ENCODE data around the gene BRSK2. TPM values are rescaled to one million over a fixed set of nuclear protein-coding genes. Genes with fewer than 3 reads are reported as not detected.
"Not testable (repeated sequence)": the region's sequence is repeated elsewhere in the genome, so short reads cannot be mapped to it uniquely, and the experiment has no call there.

The BRSK2 gene
- total RNA-seq, 1 donor from 2014 or later, result 1.7 TPM

GRCh38 chr11:1411301-1411700 is 21.6 kb downstream of the BRSK2 start:
- H3K27ac Mint-ChIP-seq (ENCODE audit: unreplicated experiment), result no peak overlapping the region
- no peak overlapping the region for H3K4me3 Mint-ChIP-seq (ENCODE audit: unreplicated experiment)
- H3K9me3 Mint-ChIP-seq (ENCODE audit: unreplicated experiment), result no peaks in the 10 kb centered on the region
- DNase-seq (ENCODE audit: extremely low spot score, unreplicated experiment), result no peak
- H3K27me3 Mint-ChIP-seq (ENCODE audit: unreplicated experiment), result no peaks in the 10 kb centered on the region
- TF ChIP-seq, protein P1, sequence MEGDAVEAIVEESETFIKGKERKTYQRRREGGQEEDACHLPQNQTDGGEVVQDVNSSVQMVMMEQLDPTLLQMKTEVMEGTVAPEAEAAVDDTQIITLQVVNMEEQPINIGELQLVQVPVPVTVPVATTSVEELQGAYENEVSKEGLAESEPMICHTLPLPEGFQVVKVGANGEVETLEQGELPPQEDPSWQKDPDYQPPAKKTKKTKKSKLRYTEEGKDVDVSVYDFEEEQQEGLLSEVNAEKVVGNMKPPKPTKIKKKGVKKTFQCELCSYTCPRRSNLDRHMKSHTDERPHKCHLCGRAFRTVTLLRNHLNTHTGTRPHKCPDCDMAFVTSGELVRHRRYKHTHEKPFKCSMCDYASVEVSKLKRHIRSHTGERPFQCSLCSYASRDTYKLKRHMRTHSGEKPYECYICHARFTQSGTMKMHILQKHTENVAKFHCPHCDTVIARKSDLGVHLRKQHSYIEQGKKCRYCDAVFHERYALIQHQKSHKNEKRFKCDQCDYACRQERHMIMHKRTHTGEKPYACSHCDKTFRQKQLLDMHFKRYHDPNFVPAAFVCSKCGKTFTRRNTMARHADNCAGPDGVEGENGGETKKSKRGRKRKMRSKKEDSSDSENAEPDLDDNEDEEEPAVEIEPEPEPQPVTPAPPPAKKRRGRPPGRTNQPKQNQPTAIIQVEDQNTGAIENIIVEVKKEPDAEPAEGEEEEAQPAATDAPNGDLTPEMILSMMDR (IDR thresholded peaks at IDR 0.05), result no peak
- no peaks in the 10 kb centered on the region for H3K4me1 Mint-ChIP-seq (ENCODE audit: unreplicated experiment)
- no peaks in the 10 kb centered on the region for H3K36me3 Mint-ChIP-seq (ENCODE audit: unreplicated experiment)

DNA sequence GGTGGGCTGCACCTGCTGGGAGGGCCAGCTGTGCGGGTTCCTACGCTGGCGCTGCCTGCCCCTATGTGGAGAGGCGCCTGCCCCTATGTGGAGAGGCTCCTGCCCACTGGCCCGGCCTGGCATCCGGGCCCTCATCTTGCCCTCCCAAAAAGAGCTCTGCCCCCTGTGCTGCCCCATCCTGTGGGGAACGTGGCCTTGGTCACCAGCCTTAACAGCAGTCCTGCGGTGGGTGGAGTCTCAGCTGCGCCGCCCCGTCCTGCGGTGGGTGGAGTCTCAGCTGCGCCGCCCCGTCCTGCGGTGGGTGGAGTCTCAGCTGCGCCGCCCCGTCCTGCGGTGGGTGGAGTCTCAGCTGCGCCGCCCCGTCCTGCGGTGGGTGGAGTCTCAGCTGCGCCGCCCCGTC is 22.0 kb downstream of the BRSK2 start:
- H3K9me3 Mint-ChIP-seq (ENCODE audit: unreplicated experiment); DNase-seq (ENCODE audit: extremely low spot score, unreplicated experiment); H3K27me3 Mint-ChIP-seq (ENCODE audit: unreplicated experiment): not testable (repeated sequence)

GRCh38 chr11:1412377-1413095 is 22.8 kb downstream of the BRSK2 start:
- no peaks in the 10 kb centered on the region for H3K36me3 Mint-ChIP-seq (ENCODE audit: unreplicated experiment)
- no peak overlapping the region for H3K4me3 Mint-ChIP-seq (ENCODE audit: unreplicated experiment)
- H3K27me3 Mint-ChIP-seq (ENCODE audit: unreplicated experiment), result no peaks in the 10 kb centered on the region
- H3K4me1 Mint-ChIP-seq (ENCODE audit: unreplicated experiment), result no peaks in the 10 kb centered on the region
- no peak overlapping the region for H3K27ac Mint-ChIP-seq (ENCODE audit: unreplicated experiment)
- no peaks in the 10 kb centered on the region for H3K9me3 Mint-ChIP-seq (ENCODE audit: unreplicated experiment)
- no peak for DNase-seq (ENCODE audit: extremely low spot score, unreplicated experiment)
- TF ChIP-seq, protein P1 (IDR thresholded peaks at IDR 0.05), result no peak

More for the DNA sequence above, 22.0 kb downstream of the BRSK2 start:
- not testable (repeated sequence) for H3K27ac Mint-ChIP-seq (ENCODE audit: unreplicated experiment); H3K4me3 Mint-ChIP-seq (ENCODE audit: unreplicated experiment); H3K4me1 Mint-ChIP-seq (ENCODE audit: unreplicated experiment); H3K36me3 Mint-ChIP-seq (ENCODE audit: unreplicated experiment)

DNA sequence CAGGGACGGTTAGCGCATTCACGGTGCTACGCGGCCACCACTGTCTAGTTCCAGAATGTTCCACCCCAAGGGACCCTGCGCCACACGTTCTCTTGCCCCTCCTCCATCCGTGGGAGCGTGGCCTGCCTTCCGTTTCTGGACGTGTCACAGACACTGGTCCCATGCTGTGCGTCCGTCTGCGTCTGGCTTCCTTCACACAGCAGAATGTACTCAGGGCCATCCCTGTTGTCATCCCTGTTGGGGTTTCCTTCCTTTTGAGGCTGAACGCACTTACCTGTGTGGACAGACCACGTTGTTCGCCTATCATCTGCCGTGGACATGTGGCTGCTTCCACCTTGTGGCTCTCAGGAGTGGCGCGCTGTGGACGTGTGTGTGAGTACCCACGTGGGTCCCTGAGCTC is 24.9 kb downstream of the BRSK2 start:
- DNase-seq (ENCODE audit: extremely low spot score, unreplicated experiment), result no peak
- TF ChIP-seq, protein P1 (IDR thresholded peaks at IDR 0.05), result no peak
- H3K27me3 Mint-ChIP-seq (ENCODE audit: unreplicated experiment), result no peaks in the 10 kb centered on the region
- H3K9me3 Mint-ChIP-seq (ENCODE audit: unreplicated experiment), result no peaks in the 10 kb centered on the region
- H3K4me3 Mint-ChIP-seq (ENCODE audit: unreplicated experiment), result no peak overlapping the region
- H3K36me3 Mint-ChIP-seq (ENCODE audit: unreplicated experiment), result peaks cover 2% of the 10 kb centered on the region
- H3K27ac Mint-ChIP-seq (ENCODE audit: unreplicated experiment), result no peak overlapping the region
- no peaks in the 10 kb centered on the region for H3K4me1 Mint-ChIP-seq (ENCODE audit: unreplicated experiment)

DNA sequence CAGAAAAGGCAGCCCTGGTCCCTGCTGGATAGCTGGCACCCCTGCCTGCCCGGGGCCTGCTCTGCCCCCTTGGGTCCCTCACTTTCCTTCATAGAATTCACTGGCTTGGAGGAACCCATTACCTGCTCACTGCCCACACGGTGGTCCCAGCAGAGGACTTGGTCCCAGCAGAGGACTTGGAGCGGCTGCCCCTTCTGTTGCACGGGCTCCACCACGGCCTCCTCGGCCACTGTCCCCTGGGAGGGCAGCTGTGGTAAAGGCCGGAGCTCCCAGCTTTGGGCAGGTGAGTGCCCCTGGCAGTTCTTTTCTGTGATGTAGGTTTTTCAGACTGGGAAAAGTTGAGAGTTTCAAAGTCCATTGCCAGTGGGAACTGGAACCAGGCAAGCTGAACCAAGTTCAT is 25.9 kb downstream of the BRSK2 start:
- no peaks in the 10 kb centered on the region for H3K27me3 Mint-ChIP-seq (ENCODE audit: unreplicated experiment)
- no peak overlapping the region for H3K27ac Mint-ChIP-seq (ENCODE audit: unreplicated experiment)
- no peak for DNase-seq (ENCODE audit: extremely low spot score, unreplicated experiment)
- TF ChIP-seq, protein P1 (IDR thresholded peaks at IDR 0.05), result no peak
- peaks cover 2% of the 10 kb centered on the region for H3K36me3 Mint-ChIP-seq (ENCODE audit: unreplicated experiment)
- no peaks in the 10 kb centered on the region for H3K4me1 Mint-ChIP-seq (ENCODE audit: unreplicated experiment)
- H3K9me3 Mint-ChIP-seq (ENCODE audit: unreplicated experiment), result no peaks in the 10 kb centered on the region
- H3K4me3 Mint-ChIP-seq (ENCODE audit: unreplicated experiment), result no peak overlapping the region

DNA sequence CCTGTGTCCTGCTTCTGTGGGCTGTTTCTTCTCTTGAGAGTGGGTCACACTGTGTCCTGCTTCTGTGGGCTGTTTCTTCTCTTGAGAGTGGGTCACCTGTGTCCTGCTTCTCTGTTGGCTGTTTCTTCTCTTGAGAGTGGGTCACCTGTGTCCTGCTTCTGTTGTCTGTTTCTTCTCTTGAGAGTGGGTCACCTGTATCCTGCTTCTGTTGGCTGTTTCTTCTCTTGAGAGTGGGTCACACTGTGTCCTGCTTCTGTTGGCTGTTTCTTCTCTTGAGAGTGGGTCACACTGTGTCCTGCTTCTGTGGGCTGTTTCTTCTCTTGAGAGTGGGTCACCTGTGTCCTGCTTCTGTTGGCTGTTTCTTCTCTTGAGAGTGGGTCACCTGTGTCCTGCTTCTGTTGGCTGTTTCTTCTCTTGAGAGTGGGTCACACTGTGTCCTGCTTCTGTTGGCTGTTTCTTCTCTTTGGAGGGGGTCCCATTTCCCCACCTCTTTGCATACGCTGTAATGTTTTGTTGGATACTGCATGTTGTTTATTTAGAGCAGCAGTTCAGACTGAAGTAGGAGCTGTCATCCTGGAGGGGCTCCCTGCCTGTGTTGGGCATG is 28.6 kb downstream of the BRSK2 start:
- DNase-seq (ENCODE audit: extremely low spot score, unreplicated experiment); H3K27me3 Mint-ChIP-seq (ENCODE audit: unreplicated experiment); H3K4me1 Mint-ChIP-seq (ENCODE audit: unreplicated experiment); H3K27ac Mint-ChIP-seq (ENCODE audit: unreplicated experiment); H3K4me3 Mint-ChIP-seq (ENCODE audit: unreplicated experiment); H3K9me3 Mint-ChIP-seq (ENCODE audit: unreplicated experiment); H3K36me3 Mint-ChIP-seq (ENCODE audit: unreplicated experiment): not testable (repeated sequence)

Measured in osteocyte (in vitro differentiated cells).